Panc1 (cell line): ENCODE measurements around the gene TGFBRAP1. TPM values are rescaled to one million over a fixed set of nuclear protein-coding genes. Genes with fewer than 3 reads are reported as not detected.

Source experiments
- ATAC-seq: fragments of 200-7000 bp; cut with Tn5 transposase; 2 replicates; pipeline ENCODE4 v1.9.1; 2020; ENCODE audit warnings: mild to moderate bottlenecking, moderate library complexity
- BruUV-seq: library from RNA; stranded (reverse); fragments of 400-500 nt; replicated peaks from 2 replicates; lab custom pipeline; 2021; lab: Mats Ljungman, UMichigan
- CTCF ChIA-PET: fragments of 300-600 bp; sonication (Branson Sonifier 250); formaldehyde crosslinking; loops from one replicate; lab custom pipeline; 2022; ENCODE audit warnings: antibody characterized with exemption; lab: Charles Lee
- POLR2A ChIA-PET: fragments of 300-600 bp; sonication (Branson Sonifier 250); formaldehyde crosslinking; loops from one replicate; lab custom pipeline; 2022; ENCODE audit warnings: antibody characterized with exemption; lab: Charles Lee
- DNase-seq: peaks from one replicate; pipeline ENCODE4 v3.0.0-alpha.2; 2010; ENCODE audit warnings: low read depth, low spot score
- H3K27ac ChIP-seq: 2 replicates; pipeline ENCODE4 v1.5.1; 2011; ENCODE audit warnings: mild to moderate bottlenecking, low read length, inconsistent platforms
- H3K27me3 ChIP-seq: fragments of 200-500 bp; sonication (Bioruptor generic); 2 replicates; pipeline ENCODE4 v1.6.0; 2014; ENCODE audit warnings: low read length, inconsistent platforms; ENCODE audit not compliant: control insufficient read depth, insufficient read depth
- H3K36me3 ChIP-seq: fragments of 200-500 bp; sonication (Bioruptor generic); 2 replicates; pipeline ENCODE4 v1.5.1; 2014; ENCODE audit warnings: inconsistent platforms, mild to moderate bottlenecking, low read length, moderate library complexity; ENCODE audit not compliant: control insufficient read depth, insufficient read depth
- H3K4me1 ChIP-seq: 2 replicates; pipeline ENCODE4 v1.5.1; 2011; ENCODE audit warnings: inconsistent platforms, mild to moderate bottlenecking, low read length, moderate library complexity; ENCODE audit not compliant: control insufficient read depth, insufficient read depth
- H3K4me3 ChIP-seq, 2 experiments: 2 replicates each; pipeline ENCODE4 v1.5.1; 2011 to 2012; ENCODE audit warnings: low read depth in 2 of 2, low read length in 2 of 2, mild to moderate bottlenecking in 2 of 2, inconsistent platforms in 1 of 2, moderate library complexity in 1 of 2
- H3K9me3 ChIP-seq: fragments of 200-500 bp; sonication (Bioruptor generic); 2 replicates; pipeline ENCODE4 v1.5.1; 2014; ENCODE audit warnings: low read depth, mild to moderate bottlenecking, inconsistent platforms, low read length, moderate library complexity; ENCODE audit not compliant: control insufficient read depth, insufficient read depth
- POLR2AphosphoS5 ChIP-seq: IDR thresholded peaks from 2 replicates; pipeline ENCODE4 v1.6.1; 2012; ENCODE audit warnings: mild to moderate bottlenecking, low read depth, low read length, moderate library complexity
- SIN3A ChIP-seq: IDR thresholded peaks from 2 replicates; pipeline ENCODE4 v1.6.1; 2012; ENCODE audit warnings: low read depth, mild to moderate bottlenecking, low read length, moderate library complexity, borderline replicate concordance; ENCODE audit not compliant: insufficient read depth
- TCF7L2 ChIP-seq: IDR thresholded peaks from 2 replicates; pipeline ENCODE4 v1.6.1; 2011; ENCODE audit warnings: mild to moderate bottlenecking, low read depth, low read length, inconsistent platforms
- in situ Hi-C: cut with HindIII; loops from 2 replicates; pipeline ENCODE4 v1.10.0; 2016; ENCODE audit warnings: low sequenced_read_pairs, low pct_unique_long_range_greater_than_20kb
- intact Hi-C: fragments of 100-400 bp; cut with micrococcal nuclease; formaldehyde crosslinking; loops from one replicate; pipeline ENCODE4 v1.10.0; 2022; ENCODE audit not compliant: unreplicated experiment
- total RNA-seq: library from RNA; stranded (reverse); gene quantifications from one replicate; pipeline ENCODE4 v1.2.1, GENCODE V29; 2021; ENCODE audit not compliant: unreplicated experiment
- TF ChIP-seq, protein P1 (sequence below), 2 experiments: IDR thresholded peaks; 2 replicates each; pipeline ENCODE4 v1.6.1; 2011 to 2012; ENCODE audit warnings: low read depth in 2 of 2, control low read depth in 1 of 2, low read length in 1 of 2, mild to moderate bottlenecking in 1 of 2, moderate library complexity in 1 of 2; ENCODE audit not compliant: insufficient read depth in 1 of 2
- TF ChIP-seq, protein P2 (sequence below): fragments of 450-650 bp; IDR thresholded peaks from 2 replicates; pipeline ENCODE4 v1.5.1; 2017; ENCODE audit warnings: mild to moderate bottlenecking

The TGFBRAP1 gene
- total RNA-seq, 1 experiment from 2014 or later: 32.7 TPM

DNA sequence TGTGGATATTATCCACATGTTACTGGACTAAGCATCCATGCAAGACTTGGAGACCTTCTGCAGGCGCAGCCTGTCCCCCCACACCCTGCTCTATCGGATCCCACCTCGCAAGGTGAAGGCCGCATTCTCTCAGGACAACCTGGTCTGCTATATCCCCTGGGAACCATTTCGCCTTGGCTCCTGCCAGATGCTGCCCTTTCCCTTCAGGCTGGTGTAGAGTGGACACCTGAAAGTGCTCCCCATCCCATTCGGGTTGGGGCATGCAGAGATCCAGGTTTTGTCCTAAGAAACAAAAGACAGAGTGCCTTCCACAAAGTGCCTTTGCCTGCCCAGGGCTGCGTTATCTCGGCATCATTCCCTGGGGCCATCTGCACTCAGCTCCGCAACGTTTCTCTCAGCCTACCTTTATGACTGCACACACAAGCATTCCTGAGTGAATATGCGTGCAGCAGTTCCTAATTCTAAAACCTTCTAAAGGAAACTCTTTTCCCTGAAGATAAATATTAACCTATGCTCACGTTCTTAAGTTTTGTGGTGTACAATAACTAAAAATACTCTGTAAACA lies 48.8 kb upstream of the TGFBRAP1 start:
- Histone ChIP-seq H3K36me3 (peaks cover 42% of the 10 kb centered on the region), H3K4me1 (peaks cover 100% of the 10 kb centered on the region), H3K27ac (peak overlapping the region; percentile 100), H3K4me3 (no peak overlapping the region), H3K27me3 (no peaks in the 10 kb centered on the region), H3K9me3 (no peaks in the 10 kb centered on the region)
- peak; percentile 30 for ATAC-seq
- TF ChIP-seq POLR2AphosphoS5: peak; percentile 54
- TF ChIP-seq, protein P1, sequence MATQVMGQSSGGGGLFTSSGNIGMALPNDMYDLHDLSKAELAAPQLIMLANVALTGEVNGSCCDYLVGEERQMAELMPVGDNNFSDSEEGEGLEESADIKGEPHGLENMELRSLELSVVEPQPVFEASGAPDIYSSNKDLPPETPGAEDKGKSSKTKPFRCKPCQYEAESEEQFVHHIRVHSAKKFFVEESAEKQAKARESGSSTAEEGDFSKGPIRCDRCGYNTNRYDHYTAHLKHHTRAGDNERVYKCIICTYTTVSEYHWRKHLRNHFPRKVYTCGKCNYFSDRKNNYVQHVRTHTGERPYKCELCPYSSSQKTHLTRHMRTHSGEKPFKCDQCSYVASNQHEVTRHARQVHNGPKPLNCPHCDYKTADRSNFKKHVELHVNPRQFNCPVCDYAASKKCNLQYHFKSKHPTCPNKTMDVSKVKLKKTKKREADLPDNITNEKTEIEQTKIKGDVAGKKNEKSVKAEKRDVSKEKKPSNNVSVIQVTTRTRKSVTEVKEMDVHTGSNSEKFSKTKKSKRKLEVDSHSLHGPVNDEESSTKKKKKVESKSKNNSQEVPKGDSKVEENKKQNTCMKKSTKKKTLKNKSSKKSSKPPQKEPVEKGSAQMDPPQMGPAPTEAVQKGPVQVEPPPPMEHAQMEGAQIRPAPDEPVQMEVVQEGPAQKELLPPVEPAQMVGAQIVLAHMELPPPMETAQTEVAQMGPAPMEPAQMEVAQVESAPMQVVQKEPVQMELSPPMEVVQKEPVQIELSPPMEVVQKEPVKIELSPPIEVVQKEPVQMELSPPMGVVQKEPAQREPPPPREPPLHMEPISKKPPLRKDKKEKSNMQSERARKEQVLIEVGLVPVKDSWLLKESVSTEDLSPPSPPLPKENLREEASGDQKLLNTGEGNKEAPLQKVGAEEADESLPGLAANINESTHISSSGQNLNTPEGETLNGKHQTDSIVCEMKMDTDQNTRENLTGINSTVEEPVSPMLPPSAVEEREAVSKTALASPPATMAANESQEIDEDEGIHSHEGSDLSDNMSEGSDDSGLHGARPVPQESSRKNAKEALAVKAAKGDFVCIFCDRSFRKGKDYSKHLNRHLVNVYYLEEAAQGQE (IDR thresholded peaks at IDR 0.05; ENCODE audit: insufficient read depth in 1 of 2, low read depth in 2 of 2, low read length in 1 of 2): no peak
- POLR2A ChIA-PET: no interaction called here
- intact Hi-C loops: no loop called here
- no peak for DNase-seq
- in situ Hi-C loops: no loop called here
- CTCF ChIA-PET: interaction anchor here (0.6 kb wide), 2 partner anchors 21 to 130 kb away, joined by 4 to 6 read pairs; no protein-coding TSS in a partner anchor
- BruUV-seq: no TSS peak

DNA sequence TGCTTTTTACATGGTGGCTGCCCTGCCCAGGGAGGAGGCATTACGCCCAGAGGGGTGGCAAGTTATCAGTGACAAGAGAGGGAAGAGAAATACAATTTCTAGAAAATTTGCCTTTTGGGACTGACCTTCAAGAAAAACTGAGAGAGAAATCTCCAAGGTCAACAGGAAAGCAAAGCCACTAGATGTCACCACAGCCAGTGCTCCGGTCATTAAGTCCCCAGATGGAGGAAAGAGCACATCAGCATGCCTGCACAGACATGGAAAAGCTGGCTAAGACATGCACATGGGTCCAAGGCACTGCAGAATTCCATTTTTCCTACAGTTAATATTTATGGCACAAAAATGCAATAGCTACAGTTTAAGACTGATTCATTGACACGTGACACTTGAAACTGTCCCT lies 48.3 kb upstream of the TGFBRAP1 start:
- peaks cover 100% of the 10 kb centered on the region for H3K4me1 ChIP-seq
- CTCF ChIA-PET: interaction anchor here (0.6 kb wide), 2 partner anchors 20 to 130 kb away, joined by 4 to 6 read pairs; no protein-coding TSS in a partner anchor

More for the DNA sequence above, 48.3 kb upstream of the TGFBRAP1 start:
- no peaks in the 10 kb centered on the region for H3K27me3 ChIP-seq
- DNase-seq (no peak), ATAC-seq (peak; percentile 31; the same call in 1 of the 2 replicates)
- POLR2A ChIA-PET: no interaction called here
- H3K27ac ChIP-seq: peak overlapping the region; percentile 100
- H3K4me3 ChIP-seq: no peak overlapping the region
- TF ChIP-seq, protein P1 (IDR thresholded peaks at IDR 0.05; ENCODE audit: insufficient read depth in 1 of 2, low read depth in 2 of 2, low read length in 1 of 2): no peak
- no peak for TF ChIP-seq TCF7L2
- TF ChIP-seq, protein P2, sequence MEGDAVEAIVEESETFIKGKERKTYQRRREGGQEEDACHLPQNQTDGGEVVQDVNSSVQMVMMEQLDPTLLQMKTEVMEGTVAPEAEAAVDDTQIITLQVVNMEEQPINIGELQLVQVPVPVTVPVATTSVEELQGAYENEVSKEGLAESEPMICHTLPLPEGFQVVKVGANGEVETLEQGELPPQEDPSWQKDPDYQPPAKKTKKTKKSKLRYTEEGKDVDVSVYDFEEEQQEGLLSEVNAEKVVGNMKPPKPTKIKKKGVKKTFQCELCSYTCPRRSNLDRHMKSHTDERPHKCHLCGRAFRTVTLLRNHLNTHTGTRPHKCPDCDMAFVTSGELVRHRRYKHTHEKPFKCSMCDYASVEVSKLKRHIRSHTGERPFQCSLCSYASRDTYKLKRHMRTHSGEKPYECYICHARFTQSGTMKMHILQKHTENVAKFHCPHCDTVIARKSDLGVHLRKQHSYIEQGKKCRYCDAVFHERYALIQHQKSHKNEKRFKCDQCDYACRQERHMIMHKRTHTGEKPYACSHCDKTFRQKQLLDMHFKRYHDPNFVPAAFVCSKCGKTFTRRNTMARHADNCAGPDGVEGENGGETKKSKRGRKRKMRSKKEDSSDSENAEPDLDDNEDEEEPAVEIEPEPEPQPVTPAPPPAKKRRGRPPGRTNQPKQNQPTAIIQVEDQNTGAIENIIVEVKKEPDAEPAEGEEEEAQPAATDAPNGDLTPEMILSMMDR: no peak; the same call in 1 of the 2 replicates
- TF ChIP-seq SIN3A: no peak
- TF ChIP-seq POLR2AphosphoS5: peak; percentile 86; the same call in 1 of the 2 replicates
- intact Hi-C loops (no loop called here), in situ Hi-C loops (no loop called here)
- no TSS peak for BruUV-seq
- no peaks in the 10 kb centered on the region for H3K9me3 ChIP-seq
- peaks cover 40% of the 10 kb centered on the region for H3K36me3 ChIP-seq
